OCI-LY3 (cell line): ENCODE data around the gene NIN.

Experiments
- EZH2phosphoT487 ChIP-seq: fragments of 200-600 bp; shearing (Covaris generic); IDR thresholded peaks from 2 replicates; pipeline ENCODE4 v1.6.1; 2018; ENCODE audit warnings: antibody characterized with exemption, mixed run types, low read depth
- TF ChIP-seq, protein P1 (sequence below): fragments of 200-600, 300-600 bp; sonication (generic); IDR thresholded peaks from 2 replicates; pipeline ENCODE4 v1.5.1; 2014; ENCODE audit warnings: antibody characterized with exemption, low read length, low read depth

GRCh38 chr14:50808053-50808452 lies 22.9 kb downstream of the NIN start:
- TF ChIP-seq, protein P1, sequence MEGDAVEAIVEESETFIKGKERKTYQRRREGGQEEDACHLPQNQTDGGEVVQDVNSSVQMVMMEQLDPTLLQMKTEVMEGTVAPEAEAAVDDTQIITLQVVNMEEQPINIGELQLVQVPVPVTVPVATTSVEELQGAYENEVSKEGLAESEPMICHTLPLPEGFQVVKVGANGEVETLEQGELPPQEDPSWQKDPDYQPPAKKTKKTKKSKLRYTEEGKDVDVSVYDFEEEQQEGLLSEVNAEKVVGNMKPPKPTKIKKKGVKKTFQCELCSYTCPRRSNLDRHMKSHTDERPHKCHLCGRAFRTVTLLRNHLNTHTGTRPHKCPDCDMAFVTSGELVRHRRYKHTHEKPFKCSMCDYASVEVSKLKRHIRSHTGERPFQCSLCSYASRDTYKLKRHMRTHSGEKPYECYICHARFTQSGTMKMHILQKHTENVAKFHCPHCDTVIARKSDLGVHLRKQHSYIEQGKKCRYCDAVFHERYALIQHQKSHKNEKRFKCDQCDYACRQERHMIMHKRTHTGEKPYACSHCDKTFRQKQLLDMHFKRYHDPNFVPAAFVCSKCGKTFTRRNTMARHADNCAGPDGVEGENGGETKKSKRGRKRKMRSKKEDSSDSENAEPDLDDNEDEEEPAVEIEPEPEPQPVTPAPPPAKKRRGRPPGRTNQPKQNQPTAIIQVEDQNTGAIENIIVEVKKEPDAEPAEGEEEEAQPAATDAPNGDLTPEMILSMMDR, result no peak
- no peak for TF ChIP-seq EZH2phosphoT487
